Measurements from ENCODE around the gene C11orf98.

C11orf98 gene

DNA sequence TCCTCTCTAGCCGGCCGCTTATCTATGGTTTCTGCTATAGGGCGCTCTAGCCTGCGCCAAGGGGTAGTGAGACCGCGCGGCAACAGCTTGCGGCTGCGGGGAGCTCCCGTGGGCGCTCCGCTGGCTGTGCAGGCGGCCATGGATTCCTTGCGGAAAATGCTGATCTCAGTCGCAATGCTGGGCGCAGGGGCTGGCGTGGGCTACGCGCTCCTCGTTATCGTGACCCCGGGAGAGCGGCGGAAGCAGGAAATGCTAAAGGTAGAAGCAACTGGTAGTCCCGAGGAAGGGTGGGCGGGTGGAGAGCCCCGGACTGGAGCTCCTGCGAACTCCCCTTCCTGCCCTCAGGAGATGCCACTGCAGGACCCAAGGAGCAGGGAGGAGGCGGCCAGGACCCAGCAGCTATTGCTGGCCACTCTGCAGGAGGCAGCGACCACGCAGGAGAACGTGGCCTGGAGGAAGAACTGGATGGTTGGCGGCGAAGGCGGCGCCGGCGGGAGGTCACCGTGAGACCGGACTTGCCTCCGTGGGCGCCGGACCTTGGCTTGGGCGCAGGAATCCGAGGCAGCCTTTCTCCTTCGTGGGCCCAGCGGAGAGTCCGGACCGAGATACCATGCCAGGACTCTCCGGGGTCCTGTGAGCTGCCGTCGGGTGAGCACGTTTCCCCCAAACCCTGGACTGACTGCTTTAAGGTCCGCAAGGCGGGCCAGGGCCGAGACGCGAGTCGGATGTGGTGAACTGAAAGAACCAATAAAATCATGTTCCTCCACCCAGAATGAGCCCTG lies 6.8 kb upstream of the C11orf98 start, which contains the start of the genes LBHD1 and UQCC3:
LBHD1 (minus strand) TSS at position 660 of the 782 bp plus-strand sequence. CDS start 2,236 bp downstream, outside the sequence.
UQCC3 (plus strand) TSS at position 66 of the 782 bp plus-strand sequence; CDS start at position 139, 73 bp downstream.
- Histone ChIP-seq H3K27ac (ENCODE audit: low read length) (peak within 1 kb of the TSS; percentile 65), H3K4me1 (ENCODE audit: low read length) (peaks cover 8% of the 10 kb centered on the region), H3K9me2 (replicated peaks; ENCODE audit: insufficient read depth, low read length) (no peaks in the 10 kb centered on the region), H3F3A (ENCODE audit: insufficient read depth, low read length) (peaks cover 42% of the 10 kb centered on the region), H3K9me3 (replicated peaks; ENCODE audit: insufficient read depth, low read length) (no peaks in the 10 kb centered on the region), H3K4me3 (ENCODE audit: low read length) (peak within 1 kb of the TSS; percentile 98), H3K79me2 (ENCODE audit: low read length) (peaks cover 57% of the 10 kb centered on the region), H3K4me2 (ENCODE audit: low read depth, low read length) (peak within 1 kb of the TSS; percentile 83), H3K36me3 (replicated peaks; ENCODE audit: insufficient read depth, low read length) (no peaks in the 10 kb centered on the region; the same call in none of the 2 replicates), H3K9ac (ENCODE audit: low read length) (peak within 1 kb of the TSS; percentile 89), H2AFZ (ENCODE audit: low read length) (peak within 1 kb of the TSS; percentile 87), H4K20me1 (ENCODE audit: insufficient read depth, low read length) (no peaks in the 10 kb centered on the region), H3K27me3 (replicated peaks; ENCODE audit: insufficient read depth, low read length) (no peaks in the 10 kb centered on the region)
- no peak for TF ChIP-seq EZH2 (optimal IDR thresholded peaks at IDR 0.05; ENCODE audit: low read depth, low read length)
- no peak for TF ChIP-seq EZH2phosphoT487 (IDR thresholded peaks at IDR 0.05; ENCODE audit: low read length)
- TF ChIP-seq, protein P1, sequence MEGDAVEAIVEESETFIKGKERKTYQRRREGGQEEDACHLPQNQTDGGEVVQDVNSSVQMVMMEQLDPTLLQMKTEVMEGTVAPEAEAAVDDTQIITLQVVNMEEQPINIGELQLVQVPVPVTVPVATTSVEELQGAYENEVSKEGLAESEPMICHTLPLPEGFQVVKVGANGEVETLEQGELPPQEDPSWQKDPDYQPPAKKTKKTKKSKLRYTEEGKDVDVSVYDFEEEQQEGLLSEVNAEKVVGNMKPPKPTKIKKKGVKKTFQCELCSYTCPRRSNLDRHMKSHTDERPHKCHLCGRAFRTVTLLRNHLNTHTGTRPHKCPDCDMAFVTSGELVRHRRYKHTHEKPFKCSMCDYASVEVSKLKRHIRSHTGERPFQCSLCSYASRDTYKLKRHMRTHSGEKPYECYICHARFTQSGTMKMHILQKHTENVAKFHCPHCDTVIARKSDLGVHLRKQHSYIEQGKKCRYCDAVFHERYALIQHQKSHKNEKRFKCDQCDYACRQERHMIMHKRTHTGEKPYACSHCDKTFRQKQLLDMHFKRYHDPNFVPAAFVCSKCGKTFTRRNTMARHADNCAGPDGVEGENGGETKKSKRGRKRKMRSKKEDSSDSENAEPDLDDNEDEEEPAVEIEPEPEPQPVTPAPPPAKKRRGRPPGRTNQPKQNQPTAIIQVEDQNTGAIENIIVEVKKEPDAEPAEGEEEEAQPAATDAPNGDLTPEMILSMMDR (IDR thresholded peaks at IDR 0.05; ENCODE audit: low read length) = no peak
- peak; percentile 86 for DNase-seq

DNA sequence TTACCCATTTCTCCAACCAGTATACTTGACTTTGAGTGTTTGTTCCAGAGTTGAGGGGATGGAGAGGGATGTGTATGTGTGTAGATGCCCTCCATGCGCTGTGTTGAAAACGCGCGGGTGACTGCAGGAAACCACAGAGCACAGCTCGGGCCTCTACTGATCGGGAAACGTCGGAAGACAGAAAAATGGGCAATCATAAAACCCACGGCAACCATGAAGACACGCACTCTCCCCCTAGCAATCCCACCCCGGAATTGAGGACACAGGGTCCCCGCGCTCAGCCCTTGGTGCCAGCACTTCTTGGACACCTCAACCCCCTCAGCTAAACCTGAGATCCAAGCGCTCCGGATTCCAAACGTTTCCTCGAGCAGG lies 6.2 kb upstream of the C11orf98 start:
- TF ChIP-seq EZH2phosphoT487 (IDR thresholded peaks at IDR 0.05; ENCODE audit: low read length) (no peak), EZH2 (optimal IDR thresholded peaks at IDR 0.05; ENCODE audit: low read depth, low read length) (no peak)
- TF ChIP-seq, protein P1 (IDR thresholded peaks at IDR 0.05; ENCODE audit: low read length) = no peak
- Histone ChIP-seq H3K4me1 (ENCODE audit: low read length) (peaks cover 10% of the 10 kb centered on the region), H2AFZ (ENCODE audit: low read length) (peak overlapping the region; percentile 87), H3K9me3 (replicated peaks; ENCODE audit: insufficient read depth, low read length) (no peaks in the 10 kb centered on the region), H3K4me2 (ENCODE audit: low read depth, low read length) (peak overlapping the region; percentile 83), H3K79me2 (ENCODE audit: low read length) (peaks cover 57% of the 10 kb centered on the region), H3K4me3 (ENCODE audit: low read length) (peak overlapping the region; percentile 98), H4K20me1 (ENCODE audit: insufficient read depth, low read length) (no peaks in the 10 kb centered on the region), H3F3A (ENCODE audit: insufficient read depth, low read length) (peaks cover 42% of the 10 kb centered on the region), H3K9ac (ENCODE audit: low read length) (peak overlapping the region; percentile 89), H3K36me3 (replicated peaks; ENCODE audit: insufficient read depth, low read length) (no peaks in the 10 kb centered on the region; the same call in 1 of the 2 replicates), H3K9me2 (replicated peaks; ENCODE audit: insufficient read depth, low read length) (no peaks in the 10 kb centered on the region), H3K27me3 (replicated peaks; ENCODE audit: insufficient read depth, low read length) (no peaks in the 10 kb centered on the region), H3K27ac (ENCODE audit: low read length) (peak overlapping the region; percentile 65; the same call in 1 of the 2 replicates)
- DNase-seq = no peak

DNA sequence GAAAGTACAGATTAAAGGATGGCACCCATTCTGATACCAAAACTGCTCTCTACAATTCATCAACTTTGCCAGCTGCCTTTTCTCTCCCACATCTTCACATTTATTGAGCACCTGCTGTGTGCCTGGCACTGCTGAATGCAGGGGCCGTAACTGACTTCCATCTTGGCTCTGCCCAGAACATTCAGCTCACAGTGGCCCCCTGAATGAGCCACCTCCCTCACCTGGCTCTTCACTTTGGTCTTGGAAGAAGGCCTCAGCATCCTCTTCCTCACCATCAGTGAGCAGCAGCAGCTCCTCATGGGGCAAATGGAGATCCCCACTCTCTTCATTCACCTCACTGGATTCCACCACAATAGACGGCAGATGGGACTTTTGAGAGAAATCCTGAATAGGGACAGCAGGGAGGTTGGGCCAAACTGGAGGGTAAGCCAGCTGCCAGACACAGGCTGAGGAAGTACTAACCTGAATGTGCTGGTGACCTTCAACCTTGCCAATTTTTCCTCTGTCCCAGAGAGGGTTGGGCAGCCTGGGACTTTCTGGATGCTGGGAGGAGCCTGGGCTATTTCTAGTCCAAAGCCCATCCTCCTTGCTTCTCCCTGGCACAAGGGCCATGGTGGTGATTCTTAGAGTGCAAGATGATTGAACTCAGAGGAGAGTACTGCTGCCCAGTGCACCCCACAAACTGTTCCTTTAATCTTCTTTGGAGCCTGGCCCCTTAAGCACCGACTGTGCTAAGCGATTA lies 4.6 kb upstream of the C11orf98 start:
- Histone ChIP-seq H3K9me2 (replicated peaks; ENCODE audit: insufficient read depth, low read length) (no peaks in the 10 kb centered on the region), H3K4me2 (ENCODE audit: low read depth, low read length) (no peak overlapping the region), H3F3A (ENCODE audit: insufficient read depth, low read length) (peaks cover 56% of the 10 kb centered on the region)

More for the DNA sequence above, 4.6 kb upstream of the C11orf98 start:
- Histone ChIP-seq H3K79me2 (ENCODE audit: low read length) (peaks cover 63% of the 10 kb centered on the region), H3K27ac (ENCODE audit: low read length) (no peak overlapping the region), H3K4me1 (ENCODE audit: low read length) (peaks cover 13% of the 10 kb centered on the region), H3K36me3 (replicated peaks; ENCODE audit: insufficient read depth, low read length) (no peaks in the 10 kb centered on the region; the same call in 1 of the 2 replicates), H2AFZ (ENCODE audit: low read length) (no peak overlapping the region), H3K9ac (ENCODE audit: low read length) (no peak overlapping the region), H3K9me3 (replicated peaks; ENCODE audit: insufficient read depth, low read length) (no peaks in the 10 kb centered on the region), H3K27me3 (replicated peaks; ENCODE audit: insufficient read depth, low read length) (no peaks in the 10 kb centered on the region), H4K20me1 (ENCODE audit: insufficient read depth, low read length) (no peaks in the 10 kb centered on the region), H3K4me3 (ENCODE audit: low read length) (no peak overlapping the region)
- no peak for DNase-seq
- TF ChIP-seq EZH2 (optimal IDR thresholded peaks at IDR 0.05; ENCODE audit: low read depth, low read length) (no peak), EZH2phosphoT487 (IDR thresholded peaks at IDR 0.05; ENCODE audit: low read length) (no peak)
- TF ChIP-seq, protein P1 (IDR thresholded peaks at IDR 0.05; ENCODE audit: low read length) = no peak
